Skeletal muscle cell (primary cell): ENCODE data around the gene GNB5.
A peak's percentile ranks its signal among the peaks of the same experiment; 100 is the strongest.

Source experiments
- DNase-seq: peaks from one replicate; pipeline ENCODE4 v3.0.0-alpha.2; 2010; ENCODE audit warnings: low read depth
- H3K4me3 ChIP-seq: 2 replicates; pipeline ENCODE4 v1.5.1; 2011; ENCODE audit warnings: low read depth, mild to moderate bottlenecking, control low read depth, low read length, moderate library complexity

GNB5 gene

DNA sequence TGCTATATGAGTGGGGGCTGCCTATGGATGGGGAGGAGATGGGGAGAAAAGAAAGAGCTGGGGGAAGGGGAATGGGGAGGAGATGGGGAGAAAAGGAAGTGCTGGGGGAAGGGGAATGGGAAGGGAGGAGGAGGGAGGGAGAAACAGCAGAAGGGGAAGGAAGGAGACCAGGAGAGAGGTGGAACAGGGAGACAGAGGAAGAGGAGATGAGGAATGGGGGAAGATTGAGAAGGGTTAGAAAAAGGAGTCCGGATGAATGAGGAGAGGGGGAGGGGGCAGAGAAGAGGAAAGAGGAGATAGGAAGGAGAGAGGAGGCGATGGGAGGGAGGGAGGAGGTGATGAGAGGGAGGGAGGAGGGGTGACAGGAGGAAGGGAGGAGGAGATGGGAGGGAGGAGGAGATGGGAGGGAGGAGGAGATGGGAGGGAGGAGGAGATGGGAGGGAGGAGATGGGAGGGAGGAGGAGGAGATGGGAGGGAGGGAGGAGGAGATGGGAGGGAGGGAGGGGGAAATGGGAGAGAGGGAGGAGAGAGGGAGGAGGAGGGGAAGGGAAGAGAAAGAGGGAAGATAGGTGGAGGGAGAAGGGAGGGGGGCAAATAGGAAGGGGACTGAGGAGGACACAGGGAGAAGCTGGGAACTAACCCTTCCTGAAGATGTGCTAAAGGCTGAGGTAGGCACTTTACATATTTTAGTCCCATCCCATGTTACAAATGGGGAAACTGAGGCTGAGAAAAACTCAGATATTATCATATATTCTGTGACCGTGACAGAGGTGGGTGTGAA is 72.0 kb downstream of the GNB5 start:
- DNase-seq, result no peak

DNA sequence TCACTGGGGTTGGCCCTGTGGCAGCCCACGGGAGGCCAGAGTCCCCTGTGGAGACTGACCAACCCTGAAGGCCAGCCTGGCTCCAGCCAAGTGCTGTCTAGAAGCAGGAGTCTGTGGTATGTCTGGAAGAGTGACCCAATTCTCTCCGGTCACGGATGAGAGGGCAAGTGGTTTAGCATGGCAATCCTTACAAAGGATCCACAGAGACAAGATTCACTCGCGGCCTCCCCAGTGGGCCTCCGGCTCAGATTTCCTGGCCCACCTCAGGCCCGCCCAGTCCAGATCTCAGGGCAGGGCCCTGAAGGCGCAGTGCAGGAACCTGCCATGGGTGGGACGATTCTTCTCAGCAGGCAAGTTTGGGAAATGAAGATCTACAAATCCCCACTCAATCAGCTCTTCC is 73.6 kb downstream of the GNB5 start:
- no peak overlapping the region for H3K4me3 ChIP-seq
- no peak for DNase-seq

More for the DNA sequence above, 72.0 kb downstream of the GNB5 start:
- H3K4me3 ChIP-seq, result no peak overlapping the region

DNA sequence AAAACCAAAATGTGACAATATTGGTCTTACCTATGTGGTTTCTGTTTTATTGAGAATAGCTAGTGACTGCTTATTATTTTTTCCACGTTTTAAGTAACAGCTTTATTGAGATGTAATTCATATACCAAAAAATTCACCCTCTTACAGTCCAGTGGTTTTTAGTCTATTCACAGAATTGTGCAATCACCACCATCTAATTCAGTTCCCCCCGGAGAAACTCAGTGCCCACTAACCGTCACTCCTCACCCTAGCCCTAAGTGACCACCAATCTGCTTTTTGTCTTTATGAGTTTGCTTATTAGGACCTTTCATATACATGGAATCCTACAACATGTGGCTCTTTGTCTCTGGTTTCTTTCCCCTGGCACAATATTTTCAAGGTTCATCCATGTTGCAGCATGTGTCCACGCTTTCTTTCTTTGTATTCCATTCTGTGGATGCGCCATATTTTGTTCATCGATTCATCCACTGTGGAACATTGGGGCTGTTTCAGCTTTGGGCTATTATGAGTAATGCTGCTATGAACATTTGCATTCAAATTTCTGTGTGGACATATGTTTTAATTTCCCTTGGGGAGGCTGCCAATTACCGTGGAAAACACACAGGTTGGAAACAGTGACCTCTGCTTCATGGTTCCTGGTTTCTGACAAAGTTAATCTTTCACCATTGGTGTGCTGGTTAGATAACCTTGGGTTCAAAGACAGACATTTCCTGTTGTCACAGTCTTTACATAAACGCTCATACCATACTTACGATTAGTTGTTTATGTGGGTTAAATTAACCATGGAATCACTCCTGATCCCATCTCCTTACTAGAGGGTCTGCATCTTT is 75.4 kb downstream of the GNB5 start:
- no peak for DNase-seq
- no peak overlapping the region for H3K4me3 ChIP-seq

DNA sequence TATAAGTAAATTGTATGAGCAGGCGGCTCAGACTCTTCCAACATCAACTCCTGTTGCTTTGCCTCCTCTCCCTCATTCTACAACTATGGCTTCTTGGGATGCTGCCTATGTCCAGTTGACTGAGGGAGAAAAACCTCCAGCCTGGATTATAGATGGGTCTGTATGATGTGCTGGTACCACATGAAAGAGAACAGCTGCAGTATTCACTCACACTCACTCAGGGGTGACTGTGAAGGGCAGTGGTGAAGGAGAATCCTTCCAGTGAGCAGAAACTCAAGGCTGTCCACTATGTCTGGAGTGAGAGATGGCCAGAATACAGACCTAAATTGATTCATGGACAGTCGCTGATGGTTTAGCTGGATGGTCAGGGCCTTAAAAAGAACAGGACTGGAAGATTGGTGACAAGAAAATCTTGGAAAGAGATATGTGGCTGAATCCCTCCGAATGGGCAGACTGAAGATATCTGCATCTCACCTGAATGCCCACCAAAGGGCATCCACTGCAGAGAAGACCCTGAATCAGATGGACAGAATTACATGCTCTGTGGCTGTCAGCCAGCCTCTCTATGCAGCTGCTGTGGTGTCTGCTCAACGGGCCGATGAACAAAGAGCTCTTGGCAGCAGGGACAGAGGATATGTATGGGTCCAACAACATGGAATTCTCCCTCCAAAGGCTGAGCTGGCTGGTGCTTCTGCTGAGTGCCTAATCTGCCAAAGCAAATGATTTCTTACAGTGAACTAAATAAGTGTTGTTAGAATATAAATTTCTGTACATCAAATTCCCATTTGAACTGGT is 76.7 kb downstream of the GNB5 start:
- no peak overlapping the region for H3K4me3 ChIP-seq

DNA sequence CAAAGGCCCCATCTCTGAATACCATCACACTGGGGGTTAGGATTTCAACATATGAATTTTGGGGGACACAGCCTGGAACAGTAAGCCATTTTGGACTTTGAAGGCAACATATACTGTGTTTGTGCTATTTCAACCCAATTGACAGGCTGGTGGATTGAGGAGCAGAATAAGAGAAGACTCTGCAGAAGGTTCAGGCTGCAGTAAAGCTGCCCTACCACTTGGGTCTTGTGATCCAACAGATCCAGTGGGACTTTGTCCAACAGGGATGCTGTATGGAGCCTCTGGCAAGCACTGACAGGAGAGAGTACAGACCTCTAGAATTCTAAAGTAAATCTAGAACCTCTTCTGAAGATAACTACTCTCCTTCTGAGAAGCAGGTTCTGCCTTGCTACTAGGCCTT is 77.5 kb downstream of the GNB5 start:
- no peak overlapping the region for H3K4me3 ChIP-seq
- DNase-seq, result no peak

More for the DNA sequence above, 76.7 kb downstream of the GNB5 start:
- no peak for DNase-seq

DNA sequence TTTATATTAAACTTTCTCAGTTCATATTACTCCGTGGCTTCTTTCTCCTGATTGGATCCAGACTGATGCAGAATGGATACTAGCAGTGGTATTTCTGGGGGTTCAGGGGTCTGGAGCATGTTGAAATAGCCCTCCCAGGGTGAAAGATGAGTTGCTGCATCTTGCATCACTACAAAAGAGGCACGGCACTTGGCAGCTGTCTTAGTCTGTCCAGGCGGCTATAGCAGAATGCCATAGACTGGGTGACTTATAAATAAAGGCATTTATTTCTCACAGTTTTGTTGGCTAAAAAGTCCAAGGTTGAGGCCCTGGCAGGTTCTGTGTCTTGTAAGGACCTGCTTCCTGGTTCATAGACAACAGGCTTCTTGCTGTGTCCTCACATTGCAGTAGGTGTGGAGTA is 78.0 kb downstream of the GNB5 start:
- DNase-seq, result peak; percentile 53
- H3K4me3 ChIP-seq, result no peak overlapping the region

DNA sequence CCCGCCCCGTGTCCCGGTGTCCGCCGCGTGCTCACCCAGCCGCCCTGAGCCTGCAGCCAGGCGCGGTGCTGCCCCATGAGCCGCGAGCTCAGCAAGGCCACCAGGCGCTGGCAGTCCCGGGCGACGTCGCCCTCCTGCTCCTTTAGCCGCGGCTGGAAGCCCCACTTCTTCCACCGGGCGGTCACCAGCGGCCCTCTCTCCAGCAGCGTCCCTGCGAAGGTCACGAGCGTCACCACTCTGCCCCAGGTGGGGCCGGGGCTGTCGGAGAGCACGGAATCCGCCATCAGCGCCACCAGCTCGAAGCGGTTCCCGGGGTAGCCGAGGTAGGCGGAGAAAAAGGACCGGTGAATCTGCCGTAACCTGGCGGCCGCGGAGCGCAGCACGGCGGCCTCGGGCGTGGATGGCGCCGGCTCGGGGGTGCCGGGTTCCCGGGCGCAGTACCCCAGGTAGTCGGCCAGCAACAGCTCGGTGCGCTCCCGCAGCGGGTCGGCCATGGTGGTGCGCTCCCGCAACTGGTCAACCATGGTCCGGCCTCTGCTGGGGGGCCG is 78.9 kb downstream of the GNB5 start:
- peak overlapping the region; percentile 41 for H3K4me3 ChIP-seq
- no peak for DNase-seq

DNA sequence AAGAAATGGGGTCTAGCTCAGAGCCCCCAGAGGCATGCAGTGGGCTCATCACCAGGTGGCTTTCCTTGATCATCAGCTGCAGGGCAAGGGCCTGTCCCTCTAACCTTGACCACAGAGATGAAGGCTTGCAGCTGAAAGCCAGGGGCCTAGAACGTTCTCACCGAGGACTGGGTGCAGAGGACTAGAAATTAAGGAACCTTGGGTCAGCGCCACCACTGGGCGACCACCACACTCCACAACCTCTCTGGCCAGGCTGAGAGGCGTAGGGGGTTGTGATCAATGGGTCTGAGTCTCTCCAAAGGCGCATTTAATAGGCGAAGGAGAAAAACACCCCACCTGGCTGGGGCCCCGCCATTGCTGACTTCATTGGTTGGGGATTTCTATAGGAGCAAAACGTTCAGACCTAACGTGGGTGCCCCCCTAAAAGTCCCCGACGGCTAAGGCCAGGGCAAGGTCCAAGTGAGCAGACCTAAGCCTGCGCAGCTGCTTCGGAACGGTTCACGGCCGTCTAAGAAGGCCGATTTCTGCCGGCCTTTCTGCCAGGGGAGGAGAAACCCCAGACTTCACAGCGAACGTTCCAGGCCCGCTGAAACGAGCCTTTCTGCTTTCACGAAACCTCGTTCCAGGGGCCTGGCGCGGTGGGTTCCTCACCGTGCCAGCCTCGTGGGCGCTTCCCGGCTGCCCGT is 79.5 kb downstream of the GNB5 start:
- H3K4me3 ChIP-seq, result peak overlapping the region; percentile 41
- DNase-seq, result no peak

DNA sequence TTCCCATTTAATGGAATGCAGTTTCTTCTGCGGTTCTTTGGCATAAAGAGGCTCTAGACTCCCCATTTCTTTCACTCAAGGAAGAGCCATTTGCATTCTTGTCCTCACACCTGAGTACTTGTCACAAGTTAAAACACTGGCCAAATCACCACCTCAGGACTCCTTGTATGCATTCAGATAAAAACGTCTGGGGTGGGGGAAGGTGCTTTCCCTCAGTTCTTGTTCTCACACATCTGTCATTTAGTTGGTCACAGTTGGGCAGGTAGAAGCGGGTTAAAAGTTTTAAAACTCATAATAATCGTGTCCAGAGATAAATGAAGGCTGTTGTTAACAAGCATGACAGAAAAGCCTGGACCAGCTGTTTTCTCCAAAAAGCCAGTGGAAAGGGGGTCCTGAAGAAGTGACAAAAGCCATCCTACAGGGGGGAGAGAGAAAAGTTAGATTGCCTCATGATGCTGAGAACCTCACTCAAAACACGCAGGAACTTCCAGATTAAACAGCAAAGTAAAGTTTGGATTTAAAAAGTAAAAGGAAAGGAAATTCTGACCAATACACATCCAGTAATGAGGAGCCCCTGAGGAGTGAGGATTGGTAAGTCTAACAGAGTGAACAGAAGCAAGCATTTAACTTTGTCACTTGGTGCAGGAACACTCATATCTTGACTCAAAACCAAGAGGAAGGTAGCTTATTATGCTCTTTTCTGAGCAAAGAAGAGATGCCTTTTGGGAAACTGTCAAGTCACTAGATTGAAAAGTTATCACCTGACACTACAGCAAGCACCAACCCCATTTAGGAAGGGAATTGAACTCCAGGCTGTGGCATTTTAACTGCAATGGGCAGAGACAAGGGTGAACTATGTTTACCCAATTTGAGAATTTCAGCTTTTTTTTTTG is 81.4 kb downstream of the GNB5 start:
- H3K4me3 ChIP-seq, result no peak overlapping the region
- DNase-seq, result no peak

DNA sequence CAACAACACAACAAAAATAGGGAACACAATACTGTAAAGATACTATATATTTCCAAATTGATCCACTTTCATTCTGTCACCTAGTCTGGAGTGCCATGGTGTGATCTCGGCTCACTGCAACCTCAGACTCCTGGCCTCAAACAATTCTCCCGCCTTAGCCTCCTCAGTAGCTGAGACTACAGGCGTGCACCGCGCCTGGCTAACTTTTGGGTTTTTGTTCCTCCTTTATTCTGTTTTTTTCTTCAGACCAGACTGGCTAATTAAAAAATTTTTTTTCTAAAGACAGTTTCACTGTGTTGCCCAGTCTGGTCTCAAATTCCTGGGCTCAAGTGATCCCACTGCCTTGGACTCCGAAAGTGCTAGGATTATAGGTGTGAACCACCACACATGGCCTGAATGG is 84.0 kb downstream of the GNB5 start:
- no peak overlapping the region for H3K4me3 ChIP-seq
- no peak for DNase-seq

DNA sequence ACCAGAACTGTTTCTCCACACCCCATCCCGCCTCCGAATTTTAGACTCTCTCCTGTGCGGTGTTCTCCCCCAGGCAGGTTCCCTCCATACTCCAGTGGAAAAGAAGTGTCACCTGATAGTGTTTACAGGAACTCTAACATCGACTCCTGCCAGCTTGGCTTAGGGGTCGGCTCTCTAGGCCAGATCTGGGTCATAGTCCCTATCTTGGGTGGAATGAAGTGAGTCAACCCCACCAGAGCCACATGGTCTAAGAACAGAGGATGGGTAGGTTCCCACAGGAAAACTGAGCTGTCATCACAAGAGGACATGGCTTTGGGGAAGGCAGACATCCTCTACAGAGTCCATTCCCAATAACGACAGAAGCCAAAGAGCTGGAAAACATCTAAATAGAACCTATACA is 84.6 kb downstream of the GNB5 start:
- DNase-seq, result no peak
- H3K4me3 ChIP-seq, result no peak overlapping the region

DNA sequence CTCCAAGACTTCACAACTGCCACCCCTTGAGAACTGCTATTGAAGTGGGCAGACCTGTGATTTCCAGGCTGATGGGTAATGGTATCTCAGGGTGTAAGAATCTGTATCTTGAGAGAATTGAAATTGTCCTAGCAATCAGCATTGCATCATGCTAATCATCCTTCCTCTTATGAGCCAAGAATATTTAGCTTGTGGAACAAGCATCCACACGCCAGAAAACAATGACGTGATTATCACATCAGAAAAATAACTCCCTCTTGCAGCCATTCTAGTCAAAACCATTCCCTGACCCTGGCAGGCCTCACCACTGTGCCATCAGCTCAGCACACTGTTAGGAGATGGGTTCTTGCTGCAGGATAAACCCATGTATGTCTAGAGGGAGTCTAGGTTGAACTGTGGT is 85.3 kb downstream of the GNB5 start:
- no peak for DNase-seq
- H3K4me3 ChIP-seq, result no peak overlapping the region

DNA sequence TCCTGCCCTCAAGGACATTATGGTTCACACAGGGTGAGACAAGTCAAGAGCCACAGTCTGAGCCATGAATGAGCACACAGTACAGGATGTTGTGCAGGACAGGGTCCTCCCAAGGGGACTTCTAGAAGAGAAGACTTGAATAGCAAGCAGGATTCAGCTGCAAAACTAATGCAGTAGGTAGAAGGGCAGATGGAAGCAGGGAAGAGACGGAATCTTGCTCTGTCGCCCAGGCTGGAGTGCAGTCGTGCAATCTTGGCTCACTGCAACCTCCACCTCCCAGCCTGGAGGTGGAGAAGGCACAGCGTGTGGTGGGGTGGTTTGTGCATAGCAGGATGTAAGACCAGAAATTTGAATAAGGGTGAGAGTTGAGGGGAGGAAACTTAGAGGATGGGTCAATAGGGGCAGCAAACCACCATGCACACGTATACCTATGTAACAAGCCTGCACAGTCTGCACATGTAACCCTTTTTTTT is 86.6 kb downstream of the GNB5 start:
- H3K4me3 ChIP-seq, result no peak overlapping the region
- no peak for DNase-seq

DNA sequence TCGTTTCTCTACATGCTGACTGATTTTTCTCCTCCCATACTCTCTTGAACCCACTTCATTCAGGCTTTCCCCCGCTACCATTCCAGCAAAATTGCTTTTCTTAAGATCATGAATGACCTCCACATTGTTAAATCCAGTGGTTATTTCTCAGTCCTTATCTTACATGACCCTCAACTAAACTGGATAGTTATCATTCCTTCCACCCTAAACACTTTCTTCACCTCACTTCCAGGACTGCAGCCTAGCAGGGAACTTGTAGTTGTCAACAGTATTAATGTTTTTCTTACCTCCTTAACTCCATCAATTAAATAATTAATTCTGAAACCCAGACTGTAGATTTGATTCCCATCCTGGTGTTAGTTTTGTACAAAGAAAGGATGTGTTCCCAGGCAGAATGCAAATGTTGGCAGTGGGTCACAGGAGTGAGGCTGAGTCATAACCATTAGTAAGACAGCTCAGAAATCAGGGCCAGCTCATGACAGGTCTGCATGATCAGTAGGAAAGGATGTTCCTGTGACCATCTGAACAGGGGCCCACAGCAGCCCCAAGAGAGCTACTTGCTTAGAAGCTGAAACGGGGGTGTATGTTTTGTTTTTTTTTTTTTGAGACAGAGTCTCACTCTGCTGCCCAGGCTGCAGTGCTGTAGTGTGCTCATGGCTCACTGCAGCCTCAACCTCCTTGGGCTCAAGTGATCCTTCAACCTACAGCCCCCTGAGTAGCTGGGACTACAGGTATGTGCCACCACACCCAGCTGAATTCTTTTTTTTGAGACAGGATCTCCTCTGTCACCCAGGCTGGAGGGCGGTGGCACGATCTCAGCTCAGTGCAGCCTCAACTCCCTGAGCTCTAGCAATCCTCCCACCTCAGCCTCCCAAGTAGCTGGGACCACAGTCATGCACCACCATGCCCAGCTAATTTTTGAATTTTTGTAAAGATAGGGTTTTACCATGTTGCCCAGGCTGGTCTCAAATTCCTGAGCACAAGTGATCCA is 87.7 kb downstream of the GNB5 start:
- DNase-seq, result peak; percentile 94
- H3K4me3 ChIP-seq, result no peak overlapping the region

DNA sequence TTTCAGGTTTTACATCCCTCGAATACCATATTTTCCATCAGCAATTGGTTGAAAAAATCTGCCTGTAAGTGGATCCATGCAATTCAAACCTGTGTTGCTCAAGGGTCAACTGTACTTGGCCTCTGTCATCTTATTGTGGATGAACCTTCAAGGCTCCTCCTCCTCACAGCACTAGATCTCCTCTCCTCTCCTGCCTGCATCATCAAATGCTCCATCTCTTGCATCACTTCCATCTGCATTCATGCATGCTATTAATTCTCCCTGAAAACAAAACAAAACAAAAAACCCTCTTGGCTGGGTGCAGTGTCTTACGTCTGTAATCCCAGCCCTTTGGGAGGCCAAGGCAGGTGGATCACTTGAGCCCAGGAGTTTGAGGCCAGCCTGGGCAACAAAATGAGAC is 88.7 kb downstream of the GNB5 start:
- H3K4me3 ChIP-seq, result no peak overlapping the region
- peak; percentile 87 for DNase-seq

DNA sequence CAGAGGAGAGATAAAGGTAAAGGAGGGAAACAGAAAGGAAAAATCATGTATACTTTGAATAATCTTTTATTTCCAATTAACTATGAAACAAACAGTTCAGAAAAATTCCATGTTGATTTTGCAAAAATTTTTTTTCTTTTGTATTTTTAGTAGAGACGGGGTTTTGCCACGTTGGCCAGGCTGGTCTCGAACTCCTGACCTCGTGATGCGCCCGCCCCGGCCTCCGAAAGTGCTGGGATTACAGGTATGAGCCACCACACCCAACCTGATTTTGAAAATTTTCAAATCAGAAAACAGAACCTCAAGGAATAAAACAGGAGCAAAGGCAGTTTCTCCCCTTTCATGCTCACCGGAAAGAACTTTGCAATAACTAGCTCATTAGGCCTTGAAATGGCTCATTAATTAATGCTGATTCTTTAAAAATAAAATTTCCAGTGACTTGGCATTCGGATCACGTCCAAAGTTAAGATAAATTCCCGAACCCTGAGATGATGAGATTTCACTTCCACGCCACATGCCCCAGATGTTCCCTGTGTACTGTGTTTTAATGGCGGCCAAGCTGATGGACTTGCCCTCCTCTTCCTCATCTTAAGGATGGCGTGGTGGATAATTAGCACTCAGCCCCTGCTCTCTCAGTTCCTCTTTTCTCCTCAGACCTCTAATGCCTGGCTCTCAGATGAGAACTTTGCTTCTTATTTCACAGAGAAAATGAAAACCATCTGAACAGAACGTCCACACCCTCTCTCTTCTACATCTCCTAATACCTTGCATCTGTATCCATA is 89.5 kb downstream of the GNB5 start:
- no peak for DNase-seq
- H3K4me3 ChIP-seq, result no peak overlapping the region
